Cardiac fibroblast (primary cell): ENCODE measurements around the gene UBP1.
"Not testable (repeated sequence)": the region's sequence is repeated elsewhere in the genome, so short reads cannot be mapped to it uniquely, and the experiment has no call there.

ENCODE experiments used
- DNase-seq, 2 donors: peaks; one replicate each; pipeline versions ENCODE4 v3.0.0 to v3.0.0-alpha.2; 2010; ENCODE audit warnings: low read depth in 2 of 2
- H3K4me3 ChIP-seq, 2 donors: replicated peaks in 1 of 2; 1 replicate in 1 of 2; 2 replicates in 1 of 2; pipeline ENCODE4 v1.5.1; 2011; ENCODE audit warnings: low read depth in 2 of 2, low read length in 2 of 2, mild to moderate bottlenecking in 2 of 2, moderate library complexity in 1 of 2
- CTCF ChIP-seq: IDR thresholded peaks from one replicate; pipeline ENCODE4 v1.5.1; 2011; ENCODE audit warnings: low read depth, mild to moderate bottlenecking, low read length, inconsistent platforms

Gene UBP1

GRCh38 chr3:33467786-33468185, 27.6 kb upstream of the UBP1 start:
- no peak overlapping the region for H3K4me3 ChIP-seq
- peak in 1 of 2 donors; percentile 19 for DNase-seq
- TF ChIP-seq CTCF, result no peak

- H3K4me3 ChIP-seq, result no peak overlapping the region
- TF ChIP-seq CTCF, result no peak
- DNase-seq, result no peak
Measured at GRCh38 chr3:33461097-33461496, 20.9 kb upstream of the UBP1 start.

- DNase-seq, H3K4me3 ChIP-seq: not testable (repeated sequence)
Measured at GRCh38 chr3:33459577-33459976, 19.4 kb upstream of the UBP1 start.

GRCh38 chr3:33458446-33458845, 18.2 kb upstream of the UBP1 start:
- H3K4me3 ChIP-seq, result no peak overlapping the region
- TF ChIP-seq CTCF, result no peak
- DNase-seq, result no peak

- no peak overlapping the region for H3K4me3 ChIP-seq
- TF ChIP-seq CTCF, result no peak
- peak in 1 of 2 donors; percentile 35 for DNase-seq
Measured at GRCh38 chr3:33456756-33457155, 16.6 kb upstream of the UBP1 start.

GRCh38 chr3:33453331-33453761, 13.1 kb upstream of the UBP1 start:
- DNase-seq, result no peak
- no peak for TF ChIP-seq CTCF
- no peak overlapping the region for H3K4me3 ChIP-seq

GRCh38 chr3:33451994-33452393, 11.8 kb upstream of the UBP1 start:
- not testable (repeated sequence) for DNase-seq, H3K4me3 ChIP-seq

GRCh38 chr3:33447958-33448357, 7.8 kb upstream of the UBP1 start:
- TF ChIP-seq CTCF, result no peak
- DNase-seq, result no peak
- no peak overlapping the region for H3K4me3 ChIP-seq

- not testable (repeated sequence) for DNase-seq, H3K4me3 ChIP-seq
Measured at GRCh38 chr3:33447256-33447625, 7.0 kb upstream of the UBP1 start.
